ENCODE results near the gene TRABD2B. TPM values are rescaled to one million over a fixed set of nuclear protein-coding genes. Genes with fewer than 3 reads are reported as not detected.

Gene TRABD2B
- polyA plus RNA-seq, 2 donors, result 0.24 to 0.34 TPM

GRCh38 chr1:47975302-47975921 lies 21.8 kb downstream of the TRABD2B start:
- Histone ChIP-seq H3K27me3 (ENCODE audit: control insufficient read depth in 1 of 2, insufficient read depth in 2 of 2, low read length in 2 of 2) (no peaks in the 10 kb centered on the region), H3K4me1 (ENCODE audit: control insufficient read depth in 2 of 2, insufficient read depth in 2 of 2, low read length in 1 of 2) (no peaks in the 10 kb centered on the region), H3K36me3 (ENCODE audit: control insufficient read depth in 2 of 2, insufficient read depth in 2 of 2, low read length in 1 of 2) (no peaks in the 10 kb centered on the region), H3K4me3 (ENCODE audit: low read depth in 1 of 2, low read length in 2 of 2) (no peak overlapping the region), H3K27ac (ENCODE audit: low read depth in 2 of 2, low read length in 1 of 2) (no peak overlapping the region), H3K9me3 (ENCODE audit: control insufficient read depth in 2 of 2, insufficient read depth in 1 of 2, low read depth in 1 of 2, low read length in 1 of 2) (no peaks in the 10 kb centered on the region)
- WGBS, 2 donors, result 70 to 79% methylated on average over 3 of the region's 3 CpGs

- H3K36me3 ChIP-seq (ENCODE audit: control insufficient read depth in 2 of 2, insufficient read depth in 2 of 2, low read length in 1 of 2), result no peaks in the 10 kb centered on the region
- H3K27me3 ChIP-seq (ENCODE audit: control insufficient read depth in 1 of 2, insufficient read depth in 2 of 2, low read length in 2 of 2), result no peaks in the 10 kb centered on the region
- no peak overlapping the region for H3K4me3 ChIP-seq (ENCODE audit: low read depth in 1 of 2, low read length in 2 of 2)
- no peaks in the 10 kb centered on the region for H3K9me3 ChIP-seq (ENCODE audit: control insufficient read depth in 2 of 2, insufficient read depth in 1 of 2, low read depth in 1 of 2, low read length in 1 of 2)
- no peaks in the 10 kb centered on the region for H3K4me1 ChIP-seq (ENCODE audit: control insufficient read depth in 2 of 2, insufficient read depth in 2 of 2, low read length in 1 of 2)
- no peak overlapping the region for H3K27ac ChIP-seq (ENCODE audit: low read depth in 2 of 2, low read length in 1 of 2)
- 83 to 92% methylated on average over 4 of the region's 4 CpGs for WGBS, 2 donors
Observed at GRCh38 chr1:47972864-47973432, 24.2 kb downstream of the TRABD2B start.

- Histone ChIP-seq H3K27me3 (ENCODE audit: control insufficient read depth in 1 of 2, insufficient read depth in 2 of 2, low read length in 2 of 2) (no peaks in the 10 kb centered on the region), H3K4me1 (ENCODE audit: control insufficient read depth in 2 of 2, insufficient read depth in 2 of 2, low read length in 1 of 2) (no peaks in the 10 kb centered on the region), H3K9me3 (ENCODE audit: control insufficient read depth in 2 of 2, insufficient read depth in 1 of 2, low read depth in 1 of 2, low read length in 1 of 2) (no peaks in the 10 kb centered on the region), H3K36me3 (ENCODE audit: control insufficient read depth in 2 of 2, insufficient read depth in 2 of 2, low read length in 1 of 2) (no peaks in the 10 kb centered on the region), H3K27ac (ENCODE audit: low read depth in 2 of 2, low read length in 1 of 2) (no peak overlapping the region), H3K4me3 (ENCODE audit: low read depth in 1 of 2, low read length in 2 of 2) (no peak overlapping the region)
- 75 to 81% methylated on average over 2 of the region's 2 CpGs for WGBS, 2 donors
Observed at GRCh38 chr1:47971385-47972160, 25.6 kb downstream of the TRABD2B start.

DNA sequence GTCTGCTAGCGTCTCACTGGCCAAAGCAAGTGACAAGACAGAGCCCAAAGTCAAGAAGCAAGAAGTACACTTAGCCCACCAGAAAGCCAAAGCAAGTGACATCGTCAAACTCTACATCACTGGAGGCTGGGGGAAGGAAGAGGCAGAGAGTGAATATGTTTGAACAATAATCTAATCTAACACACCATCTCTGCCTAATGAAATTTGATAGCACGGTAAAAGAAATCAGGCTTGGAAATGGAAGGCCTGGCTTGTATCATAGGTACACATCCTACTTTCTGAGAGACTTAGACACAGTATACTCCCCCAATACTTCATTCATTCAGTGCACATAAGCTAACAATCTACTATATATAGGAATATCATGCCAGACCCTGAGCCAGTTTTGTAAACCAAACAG lies 26.3 kb downstream of the TRABD2B start:
- no peak overlapping the region for H3K4me3 ChIP-seq (ENCODE audit: low read depth in 1 of 2, low read length in 2 of 2)
- no peaks in the 10 kb centered on the region for H3K27me3 ChIP-seq (ENCODE audit: control insufficient read depth in 1 of 2, insufficient read depth in 2 of 2, low read length in 2 of 2)
- H3K36me3 ChIP-seq (ENCODE audit: control insufficient read depth in 2 of 2, insufficient read depth in 2 of 2, low read length in 1 of 2), result no peaks in the 10 kb centered on the region
- peaks cover 0 to 3% of the 10 kb centered on the region in 2 donors for H3K9me3 ChIP-seq (ENCODE audit: control insufficient read depth in 2 of 2, insufficient read depth in 1 of 2, low read depth in 1 of 2, low read length in 1 of 2)
- 88 to 89% methylated on average over 3 of the region's 3 CpGs for WGBS, 2 donors
- H3K27ac ChIP-seq (ENCODE audit: low read depth in 2 of 2, low read length in 1 of 2), result no peak overlapping the region
- H3K4me1 ChIP-seq (ENCODE audit: control insufficient read depth in 2 of 2, insufficient read depth in 2 of 2, low read length in 1 of 2), result no peaks in the 10 kb centered on the region

DNA sequence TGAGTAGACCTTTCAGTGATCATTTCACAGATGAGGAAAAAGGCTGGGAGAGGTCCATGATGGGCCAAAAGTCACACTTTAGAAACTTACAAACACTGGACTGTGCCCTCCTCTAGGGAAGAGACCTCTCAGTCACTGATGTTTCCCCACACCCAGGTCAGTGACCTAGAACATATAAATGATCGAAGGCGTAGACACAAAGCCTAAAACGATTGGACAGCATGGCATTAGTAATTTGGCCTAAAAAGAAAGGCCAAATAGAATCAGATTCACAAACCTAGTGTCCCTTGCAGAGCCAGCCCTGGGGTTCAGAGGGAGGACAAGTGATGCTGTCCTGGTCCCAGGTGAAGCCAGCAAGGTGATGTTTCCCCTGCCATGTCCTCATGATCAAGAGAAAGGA lies 27.7 kb downstream of the TRABD2B start:
- Histone ChIP-seq H3K27me3 (ENCODE audit: control insufficient read depth in 1 of 2, insufficient read depth in 2 of 2, low read length in 2 of 2) (no peaks in the 10 kb centered on the region), H3K9me3 (ENCODE audit: control insufficient read depth in 2 of 2, insufficient read depth in 1 of 2, low read depth in 1 of 2, low read length in 1 of 2) (peaks cover 0 to 3% of the 10 kb centered on the region in 2 donors), H3K27ac (ENCODE audit: low read depth in 2 of 2, low read length in 1 of 2) (no peak overlapping the region), H3K36me3 (ENCODE audit: control insufficient read depth in 2 of 2, insufficient read depth in 2 of 2, low read length in 1 of 2) (no peaks in the 10 kb centered on the region), H3K4me3 (ENCODE audit: low read depth in 1 of 2, low read length in 2 of 2) (no peak overlapping the region), H3K4me1 (ENCODE audit: control insufficient read depth in 2 of 2, insufficient read depth in 2 of 2, low read length in 1 of 2) (no peaks in the 10 kb centered on the region)
- 83 to 85% methylated on average over 3 of the region's 3 CpGs for WGBS, 2 donors

- 76 to 81% methylated on average over 3 of the region's 3 CpGs for WGBS, 2 donors
- Histone ChIP-seq H3K27me3 (ENCODE audit: control insufficient read depth in 1 of 2, insufficient read depth in 2 of 2, low read length in 2 of 2) (no peaks in the 10 kb centered on the region), H3K36me3 (ENCODE audit: control insufficient read depth in 2 of 2, insufficient read depth in 2 of 2, low read length in 1 of 2) (no peaks in the 10 kb centered on the region), H3K9me3 (ENCODE audit: control insufficient read depth in 2 of 2, insufficient read depth in 1 of 2, low read depth in 1 of 2, low read length in 1 of 2) (peaks cover 0 to 3% of the 10 kb centered on the region in 2 donors), H3K27ac (ENCODE audit: low read depth in 2 of 2, low read length in 1 of 2) (no peak overlapping the region), H3K4me1 (ENCODE audit: control insufficient read depth in 2 of 2, insufficient read depth in 2 of 2, low read length in 1 of 2) (no peaks in the 10 kb centered on the region), H3K4me3 (ENCODE audit: low read depth in 1 of 2, low read length in 2 of 2) (no peak overlapping the region)
Observed at GRCh38 chr1:47968556-47968888, 28.7 kb downstream of the TRABD2B start.

- H3K36me3 ChIP-seq (ENCODE audit: control insufficient read depth in 2 of 2, insufficient read depth in 2 of 2, low read length in 1 of 2), result no peaks in the 10 kb centered on the region
- WGBS, 2 donors, result 73 to 76% methylated on average over 7 of the region's 7 CpGs
- no peak overlapping the region for H3K27ac ChIP-seq (ENCODE audit: low read depth in 2 of 2, low read length in 1 of 2)
- H3K4me3 ChIP-seq (ENCODE audit: low read depth in 1 of 2, low read length in 2 of 2), result no peak overlapping the region
- H3K9me3 ChIP-seq (ENCODE audit: control insufficient read depth in 2 of 2, insufficient read depth in 1 of 2, low read depth in 1 of 2, low read length in 1 of 2), result peaks cover 0 to 3% of the 10 kb centered on the region in 2 donors
- no peaks in the 10 kb centered on the region for H3K4me1 ChIP-seq (ENCODE audit: control insufficient read depth in 2 of 2, insufficient read depth in 2 of 2, low read length in 1 of 2)
- H3K27me3 ChIP-seq (ENCODE audit: control insufficient read depth in 1 of 2, insufficient read depth in 2 of 2, low read length in 2 of 2), result no peaks in the 10 kb centered on the region
Observed at GRCh38 chr1:47967864-47968555, 29.2 kb downstream of the TRABD2B start.

GRCh38 chr1:47965816-47966215 lies 31.4 kb downstream of the TRABD2B start:
- WGBS, 2 donors, result 84 to 85% methylated on average over 4 of the region's 4 CpGs
- H3K27ac ChIP-seq (ENCODE audit: low read depth in 2 of 2, low read length in 1 of 2), result no peak overlapping the region
- H3K27me3 ChIP-seq (ENCODE audit: control insufficient read depth in 1 of 2, insufficient read depth in 2 of 2, low read length in 2 of 2), result no peaks in the 10 kb centered on the region
- no peaks in the 10 kb centered on the region for H3K4me1 ChIP-seq (ENCODE audit: control insufficient read depth in 2 of 2, insufficient read depth in 2 of 2, low read length in 1 of 2)
- H3K4me3 ChIP-seq (ENCODE audit: low read depth in 1 of 2, low read length in 2 of 2), result no peak overlapping the region
- no peaks in the 10 kb centered on the region for H3K36me3 ChIP-seq (ENCODE audit: control insufficient read depth in 2 of 2, insufficient read depth in 2 of 2, low read length in 1 of 2)
- H3K9me3 ChIP-seq (ENCODE audit: control insufficient read depth in 2 of 2, insufficient read depth in 1 of 2, low read depth in 1 of 2, low read length in 1 of 2), result peaks cover 0 to 3% of the 10 kb centered on the region in 2 donors

GRCh38 chr1:47964636-47965035 lies 32.5 kb downstream of the TRABD2B start:
- no peaks in the 10 kb centered on the region for H3K27me3 ChIP-seq (ENCODE audit: control insufficient read depth in 1 of 2, insufficient read depth in 2 of 2, low read length in 2 of 2)
- 68 to 84% methylated on average over 5 of the region's 5 CpGs for WGBS, 2 donors
- no peaks in the 10 kb centered on the region for H3K4me1 ChIP-seq (ENCODE audit: control insufficient read depth in 2 of 2, insufficient read depth in 2 of 2, low read length in 1 of 2)
- peaks cover 0 to 3% of the 10 kb centered on the region in 2 donors for H3K9me3 ChIP-seq (ENCODE audit: control insufficient read depth in 2 of 2, insufficient read depth in 1 of 2, low read depth in 1 of 2, low read length in 1 of 2)
- H3K36me3 ChIP-seq (ENCODE audit: control insufficient read depth in 2 of 2, insufficient read depth in 2 of 2, low read length in 1 of 2), result no peaks in the 10 kb centered on the region
- H3K4me3 ChIP-seq (ENCODE audit: low read depth in 1 of 2, low read length in 2 of 2), result no peak overlapping the region
- no peak overlapping the region for H3K27ac ChIP-seq (ENCODE audit: low read depth in 2 of 2, low read length in 1 of 2)
